ENCODE measurements around the gene CCL16. TPM values are rescaled to one million over a fixed set of nuclear protein-coding genes. Genes with fewer than 3 reads are reported as not detected.

CCL16 gene
- total RNA-seq: not detected
- polyA plus RNA-seq (ENCODE audit: insufficient read length in 6 of 6): 1 to 10 TPM in 3 of 6 donors, under 1 TPM in 3; 0.40 to 1.2 (median 0.97) TPM
- long read RNA-seq, donor 1: 0 reads
- long read RNA-seq, donor 2: 0 reads
- long read RNA-seq, donor 3: 0 reads
- long read RNA-seq, donor 4: 0 reads
- long read RNA-seq, donor 5: 0 reads
- long read RNA-seq, donor 6: 0 reads
- long read RNA-seq, donor 7: 0 reads
- long read RNA-seq, donor 8: 0 reads
- long read RNA-seq, donor 9: 0 reads
- long read RNA-seq, donor 10: 0 reads
- long read RNA-seq, donor 11: 0 reads
- long read RNA-seq, donor 12: 0 reads

DNA sequence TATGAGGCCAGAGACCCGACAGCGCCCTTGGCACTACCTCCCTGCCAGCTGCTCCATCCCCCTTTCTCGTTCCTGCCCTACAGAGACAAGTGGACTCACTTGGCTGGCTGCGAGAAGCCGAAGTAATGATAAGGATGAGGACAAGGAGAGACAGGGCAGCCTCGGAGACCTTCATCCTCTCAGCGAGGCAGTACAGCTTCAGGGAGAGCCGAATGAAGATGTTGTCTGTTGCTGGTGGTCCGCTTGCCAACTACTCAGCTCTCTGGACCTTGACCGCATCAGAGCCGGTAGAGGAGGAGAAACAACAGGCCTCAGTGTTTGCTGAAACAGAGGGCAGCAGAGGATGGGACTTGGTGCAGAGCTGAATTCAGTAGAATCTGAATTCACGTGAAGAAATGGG is at the start of gene CCL16:
Gene CCL16, minus strand, starts transcription at position 252 of the 400 bp plus-strand sequence. Its CDS starts 77 bp downstream, at position 175.
- Histone ChIP-seq H3K9me3 (no peaks in the 10 kb centered on the region), H3K27me3 (no peaks in the 10 kb centered on the region), H3K4me1 (no peaks in the 10 kb centered on the region), H3K27ac (no peak within 1 kb of the TSS), H3K4me3 (no peak within 1 kb of the TSS), H3K36me3 (no peaks in the 10 kb centered on the region)
- TF ChIP-seq, protein P1, sequence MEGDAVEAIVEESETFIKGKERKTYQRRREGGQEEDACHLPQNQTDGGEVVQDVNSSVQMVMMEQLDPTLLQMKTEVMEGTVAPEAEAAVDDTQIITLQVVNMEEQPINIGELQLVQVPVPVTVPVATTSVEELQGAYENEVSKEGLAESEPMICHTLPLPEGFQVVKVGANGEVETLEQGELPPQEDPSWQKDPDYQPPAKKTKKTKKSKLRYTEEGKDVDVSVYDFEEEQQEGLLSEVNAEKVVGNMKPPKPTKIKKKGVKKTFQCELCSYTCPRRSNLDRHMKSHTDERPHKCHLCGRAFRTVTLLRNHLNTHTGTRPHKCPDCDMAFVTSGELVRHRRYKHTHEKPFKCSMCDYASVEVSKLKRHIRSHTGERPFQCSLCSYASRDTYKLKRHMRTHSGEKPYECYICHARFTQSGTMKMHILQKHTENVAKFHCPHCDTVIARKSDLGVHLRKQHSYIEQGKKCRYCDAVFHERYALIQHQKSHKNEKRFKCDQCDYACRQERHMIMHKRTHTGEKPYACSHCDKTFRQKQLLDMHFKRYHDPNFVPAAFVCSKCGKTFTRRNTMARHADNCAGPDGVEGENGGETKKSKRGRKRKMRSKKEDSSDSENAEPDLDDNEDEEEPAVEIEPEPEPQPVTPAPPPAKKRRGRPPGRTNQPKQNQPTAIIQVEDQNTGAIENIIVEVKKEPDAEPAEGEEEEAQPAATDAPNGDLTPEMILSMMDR (IDR thresholded peaks at IDR 0.05): no peak
- no peak for DNase-seq
- intact Hi-C loops (cut with DNase I): no loop called here
- no peak for ATAC-seq

- no peak for DNase-seq
- Histone ChIP-seq H3K9me3 (no peaks in the 10 kb centered on the region), H3K4me1 (no peaks in the 10 kb centered on the region), H3K27me3 (no peaks in the 10 kb centered on the region), H3K27ac (no peak overlapping the region), H3K36me3 (no peaks in the 10 kb centered on the region), H3K4me3 (no peak overlapping the region)
- ATAC-seq: no peak
- TF ChIP-seq, protein P1 (IDR thresholded peaks at IDR 0.05): no peak
- intact Hi-C loops (cut with DNase I): no loop called here
These were observed 49.7 kb upstream of the CCL16 start for GRCh38 chr17:36030956-36031355.

GRCh38 chr17:36027761-36028160 is 46.5 kb upstream of the CCL16 start:
- Histone ChIP-seq H3K27ac (no peak overlapping the region), H3K36me3 (no peaks in the 10 kb centered on the region), H3K27me3 (no peaks in the 10 kb centered on the region), H3K4me1 (no peaks in the 10 kb centered on the region), H3K9me3 (no peaks in the 10 kb centered on the region), H3K4me3 (no peak overlapping the region)
- DNase-seq (no peak), ATAC-seq (no peak)
- TF ChIP-seq, protein P1 (IDR thresholded peaks at IDR 0.05): no peak
- intact Hi-C loops (cut with DNase I): no loop called here

DNA sequence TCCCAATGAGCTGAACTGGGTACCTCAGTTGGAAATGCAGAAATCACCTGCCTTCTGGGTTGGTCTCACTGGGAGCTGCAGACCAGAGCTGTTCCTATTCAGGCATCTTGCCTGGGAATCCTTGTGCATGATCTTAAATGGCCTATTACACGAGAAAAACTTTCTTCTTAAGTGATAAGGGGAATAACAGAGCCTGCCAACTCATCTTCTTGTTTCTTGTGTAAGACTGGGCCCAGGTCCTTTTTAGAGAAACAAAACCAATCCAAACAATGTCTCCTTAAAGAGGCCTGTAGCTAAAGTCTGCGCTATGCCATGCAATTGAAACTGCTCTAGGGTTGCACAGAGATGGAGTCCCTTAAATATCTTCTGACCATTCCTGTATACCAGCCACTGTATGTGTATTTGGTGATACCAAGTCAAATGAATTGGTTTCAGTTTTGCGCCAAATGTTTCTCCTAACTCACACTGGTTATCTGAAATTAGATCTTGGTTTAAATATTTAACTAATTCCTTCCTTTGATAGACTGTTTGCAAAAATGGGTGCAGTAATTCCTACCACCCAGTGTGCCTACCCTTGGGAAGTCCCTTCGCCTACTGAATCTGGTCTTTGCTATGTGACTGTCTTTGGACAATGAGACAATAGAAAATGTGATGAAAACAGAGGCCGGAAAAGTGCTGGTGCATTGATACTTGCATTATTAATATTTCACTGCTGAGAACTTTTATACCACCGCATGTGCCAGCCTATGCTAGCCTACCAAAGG is 43.0 kb upstream of the CCL16 start:
- Histone ChIP-seq H3K27ac (no peak overlapping the region), H3K9me3 (no peaks in the 10 kb centered on the region), H3K27me3 (no peaks in the 10 kb centered on the region), H3K36me3 (no peaks in the 10 kb centered on the region), H3K4me1 (no peaks in the 10 kb centered on the region), H3K4me3 (no peak overlapping the region)
- ATAC-seq: no peak
- intact Hi-C loops (cut with DNase I): no loop called here
- DNase-seq: no peak
- TF ChIP-seq, protein P1 (IDR thresholded peaks at IDR 0.05): no peak

GRCh38 chr17:36019423-36019822 is 38.1 kb upstream of the CCL16 start:
- ATAC-seq: no peak
- TF ChIP-seq, protein P1 (IDR thresholded peaks at IDR 0.05): no peak
- H3K27me3 ChIP-seq: no peaks in the 10 kb centered on the region
- intact Hi-C loops (cut with DNase I): no loop called here
- H3K27ac ChIP-seq: no peak overlapping the region
- H3K4me3 ChIP-seq: no peak overlapping the region
- H3K36me3 ChIP-seq: no peaks in the 10 kb centered on the region
- no peaks in the 10 kb centered on the region for H3K9me3 ChIP-seq
- no peak for DNase-seq
- H3K4me1 ChIP-seq: peaks cover 0 to 9% of the 10 kb centered on the region in 2 donors
